ENCODE measurements around the gene ICAM2. TPM values are rescaled to one million over a fixed set of nuclear protein-coding genes. Genes with fewer than 3 reads are reported as not detected.

ICAM2 gene
- total and polyA plus RNA-seq, 2 donors (not counting 3 experiments of a cell fraction or from before 2014, with no cell fraction given): 586 to 2,377 TPM

GRCh38 chr17:64054304-64054703, 33.9 kb upstream of the ICAM2 start:
- DNase-seq (ENCODE audit: low read depth, low spot score) (no peak), FAIRE-seq (no peak)
- BruUV-seq (replicated peaks): no TSS peak
- H3K9ac ChIP-seq (replicated peaks; ENCODE audit: extremely low read depth, insufficient read depth, low read length): no peak overlapping the region
- no peak overlapping the region for H3K27ac ChIP-seq (ENCODE audit: insufficient read depth, low read depth, low read length)
- no peak for TF ChIP-seq GATA2 (IDR thresholded peaks at IDR 0.05; ENCODE audit: insufficient read depth, insufficient read length, low read depth, low read length)
- TF ChIP-seq POLR2A (IDR thresholded peaks at IDR 0.05; ENCODE audit: low read depth, low read length): no peak
- H3K79me2 ChIP-seq (ENCODE audit: control insufficient read depth, insufficient read depth, low read length): no peaks in the 10 kb centered on the region
- no peak overlapping the region for H3K4me3 ChIP-seq (replicated peaks in 1 of 3; ENCODE audit: insufficient read depth in 1 of 3, low read depth in 1 of 3, low read length in 3 of 3)
- dilution Hi-C loops (cut with MboI; ENCODE audit: extremely low pct_ligation_motif_present, low sequenced_read_pairs) (no loop called here), intact Hi-C loops (cut with micrococcal nuclease) (no loop called here)
- POLR2A ChIA-PET: no interaction called here
- CTCF ChIA-PET: interaction anchor here (2.5 kb wide), 1 partner anchor 25 kb away, joined by 11 read pairs; no protein-coding TSS in a partner anchor
- no peaks in the 10 kb centered on the region for H4K20me1 ChIP-seq (replicated peaks; ENCODE audit: control insufficient read depth, extremely low read depth, insufficient read depth, low read length)
- H3K4me2 ChIP-seq (ENCODE audit: insufficient read depth, low read length): no peak overlapping the region
- no peaks in the 10 kb centered on the region for H3K9me3 ChIP-seq (replicated peaks; ENCODE audit: control insufficient read depth, insufficient read depth, low read length)
- H2AFZ ChIP-seq (ENCODE audit: low read depth, low read length): no peak overlapping the region
- no peaks in the 10 kb centered on the region for H3K4me1 ChIP-seq (ENCODE audit: control insufficient read depth, extremely low read depth, insufficient read depth, low read length)
- H3K9me1 ChIP-seq (replicated peaks; ENCODE audit: control insufficient read depth, extremely low read depth, insufficient read depth, low read length): no peaks in the 10 kb centered on the region
- no peaks in the 10 kb centered on the region for H3K27me3 ChIP-seq (ENCODE audit: control insufficient read depth in 2 of 2, insufficient read depth in 2 of 2, low read length in 2 of 2)
- peaks cover 3 to 28% of the 10 kb centered on the region in 2 experiments for H3K36me3 ChIP-seq (ENCODE audit: control insufficient read depth in 2 of 2, extremely low read depth in 1 of 2, insufficient read depth in 2 of 2, low read length in 2 of 2)

DNA sequence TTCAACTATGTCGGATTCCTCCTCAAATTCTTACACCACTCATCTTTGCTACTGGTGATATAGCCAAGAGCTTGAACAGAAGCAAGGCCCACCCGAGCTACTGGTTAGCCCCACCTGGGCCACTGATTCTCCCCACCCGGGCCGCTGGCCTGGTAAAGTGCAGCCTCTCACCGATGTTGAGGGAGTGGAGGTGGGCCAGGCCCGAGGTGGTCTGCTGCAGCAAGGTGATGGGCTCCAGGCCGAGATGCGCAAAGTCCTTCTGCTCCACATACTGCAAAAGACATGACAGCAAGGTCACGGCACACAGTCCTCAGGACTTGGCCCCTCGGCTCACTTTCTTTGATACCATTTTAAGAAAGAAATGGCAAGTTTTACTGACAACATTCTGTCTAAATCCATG, 32.7 kb upstream of the ICAM2 start:
- no peak overlapping the region for H3K4me2 ChIP-seq (ENCODE audit: insufficient read depth, low read length)
- H2AFZ ChIP-seq (ENCODE audit: low read depth, low read length): no peak overlapping the region
- FAIRE-seq (no peak), DNase-seq (ENCODE audit: low read depth, low spot score) (no peak)
- POLR2A ChIA-PET: no interaction called here
- dilution Hi-C loops (cut with MboI; ENCODE audit: extremely low pct_ligation_motif_present, low sequenced_read_pairs) (no loop called here), intact Hi-C loops (cut with micrococcal nuclease) (no loop called here)
- H3K9ac ChIP-seq (replicated peaks; ENCODE audit: extremely low read depth, insufficient read depth, low read length): no peak overlapping the region
- H3K36me3 ChIP-seq (ENCODE audit: control insufficient read depth in 2 of 2, extremely low read depth in 1 of 2, insufficient read depth in 2 of 2, low read length in 2 of 2): peaks cover 3 to 32% of the 10 kb centered on the region in 2 experiments
- BruUV-seq (replicated peaks): no TSS peak
- H3K4me1 ChIP-seq (ENCODE audit: control insufficient read depth, extremely low read depth, insufficient read depth, low read length): no peaks in the 10 kb centered on the region
- TF ChIP-seq FOS (IDR thresholded peaks at IDR 0.05; ENCODE audit: borderline replicate concordance, insufficient read depth, low read length) (no peak), POLR2A (IDR thresholded peaks at IDR 0.05; ENCODE audit: low read depth, low read length) (no peak), POLR2AphosphoS5 (IDR thresholded peaks at IDR 0.05; ENCODE audit: insufficient read depth, low read depth, low read length) (no peak), MAX (IDR thresholded peaks at IDR 0.05; ENCODE audit: insufficient read depth, insufficient read length) (no peak), MYC (IDR thresholded peaks at IDR 0.05; ENCODE audit: low read depth, low read length) (no peak)
- H3K27ac ChIP-seq (ENCODE audit: insufficient read depth, low read depth, low read length): no peak overlapping the region
- H3K9me3 ChIP-seq (replicated peaks; ENCODE audit: control insufficient read depth, insufficient read depth, low read length): no peaks in the 10 kb centered on the region
- H3K27me3 ChIP-seq (ENCODE audit: control insufficient read depth in 2 of 2, insufficient read depth in 2 of 2, low read length in 2 of 2): no peaks in the 10 kb centered on the region
- no peaks in the 10 kb centered on the region for H3K9me1 ChIP-seq (replicated peaks; ENCODE audit: control insufficient read depth, extremely low read depth, insufficient read depth, low read length)
- H4K20me1 ChIP-seq (replicated peaks; ENCODE audit: control insufficient read depth, extremely low read depth, insufficient read depth, low read length): no peaks in the 10 kb centered on the region
- CTCF ChIA-PET: interaction anchor here (1.1 to 2.5 kb wide), 5 partner anchors 10 to 80 kb away, joined by 3 to 11 read pairs (median 3); no protein-coding TSS in a partner anchor
- no peak overlapping the region for H3K4me3 ChIP-seq (replicated peaks in 1 of 3; ENCODE audit: insufficient read depth in 1 of 3, low read depth in 1 of 3, low read length in 3 of 3)
- no peaks in the 10 kb centered on the region for H3K79me2 ChIP-seq (ENCODE audit: control insufficient read depth, insufficient read depth, low read length)
